ENCODE data around the gene ATAD3C. TPM values are rescaled to one million over a fixed set of nuclear protein-coding genes. Genes with fewer than 3 reads are reported as not detected.
"Not testable (repeated sequence)": the region's sequence is repeated elsewhere in the genome, so short reads cannot be mapped to it uniquely, and the experiment has no call there.

Gene ATAD3C
- total RNA-seq, 1 donor from 2014 or later: 2.8 TPM

DNA sequence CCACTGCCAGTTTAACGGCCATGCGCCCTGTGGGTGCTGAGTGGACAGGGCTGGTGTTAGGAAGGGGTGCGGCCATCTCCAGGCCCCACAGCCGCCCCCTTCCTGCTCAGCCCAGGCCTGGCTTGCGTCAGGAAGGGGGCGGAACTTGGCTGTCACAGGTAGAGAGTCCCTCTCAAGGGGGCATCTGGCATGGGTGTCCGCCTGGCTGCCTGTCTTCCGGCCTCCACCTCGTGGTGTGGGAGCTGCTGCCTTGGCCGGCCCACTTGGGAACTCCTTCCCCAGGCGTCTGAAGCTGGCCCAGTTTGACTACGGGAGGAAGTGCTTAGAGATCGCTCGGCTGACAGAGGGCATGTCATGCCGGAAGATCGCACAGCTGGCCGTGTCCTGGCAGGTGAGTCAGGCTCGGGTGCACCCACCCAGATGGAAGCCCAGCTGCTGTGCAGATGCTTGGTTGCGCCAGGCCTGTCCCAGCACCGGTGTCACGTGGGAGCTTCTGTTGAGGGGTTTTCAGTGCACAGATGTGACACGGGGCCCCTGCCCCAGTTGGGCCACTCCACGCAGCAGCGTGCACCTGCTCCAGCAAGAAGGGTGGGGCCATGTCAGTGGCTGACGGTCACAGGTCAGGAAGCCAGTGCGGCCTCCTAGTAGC is 13.0 kb downstream of the ATAD3C start:
- Histone ChIP-seq H3K4me1 (peaks cover 22% of the 10 kb centered on the region), H3K27me3 (ENCODE audit: low read depth) (peaks cover 14% of the 10 kb centered on the region), H3K9me3 (replicated peaks) (no peaks in the 10 kb centered on the region), H3K4me3 (peak overlapping the region; percentile 14), H3K36me3 (no peaks in the 10 kb centered on the region), H3K27ac (replicated peaks) (peak overlapping the region; percentile 57)
- TF ChIP-seq CTCF (IDR thresholded peaks at IDR 0.05; ENCODE audit: borderline replicate concordance): no peak
- peak; percentile 32 for DNase-seq
- intact Hi-C loops (cut with micrococcal nuclease): no loop called here

GRCh38 chr1:1463312-1463711 is 13.8 kb downstream of the ATAD3C start:
- TF ChIP-seq CTCF (IDR thresholded peaks at IDR 0.05; ENCODE audit: borderline replicate concordance): no peak
- Histone ChIP-seq H3K4me3 (no peak overlapping the region), H3K9me3 (replicated peaks) (no peaks in the 10 kb centered on the region), H3K27me3 (ENCODE audit: low read depth) (peaks cover 14% of the 10 kb centered on the region), H3K27ac (replicated peaks) (no peak overlapping the region), H3K36me3 (no peaks in the 10 kb centered on the region), H3K4me1 (peaks cover 22% of the 10 kb centered on the region)
- DNase-seq: no peak
- intact Hi-C loops (cut with micrococcal nuclease): no loop called here

DNA sequence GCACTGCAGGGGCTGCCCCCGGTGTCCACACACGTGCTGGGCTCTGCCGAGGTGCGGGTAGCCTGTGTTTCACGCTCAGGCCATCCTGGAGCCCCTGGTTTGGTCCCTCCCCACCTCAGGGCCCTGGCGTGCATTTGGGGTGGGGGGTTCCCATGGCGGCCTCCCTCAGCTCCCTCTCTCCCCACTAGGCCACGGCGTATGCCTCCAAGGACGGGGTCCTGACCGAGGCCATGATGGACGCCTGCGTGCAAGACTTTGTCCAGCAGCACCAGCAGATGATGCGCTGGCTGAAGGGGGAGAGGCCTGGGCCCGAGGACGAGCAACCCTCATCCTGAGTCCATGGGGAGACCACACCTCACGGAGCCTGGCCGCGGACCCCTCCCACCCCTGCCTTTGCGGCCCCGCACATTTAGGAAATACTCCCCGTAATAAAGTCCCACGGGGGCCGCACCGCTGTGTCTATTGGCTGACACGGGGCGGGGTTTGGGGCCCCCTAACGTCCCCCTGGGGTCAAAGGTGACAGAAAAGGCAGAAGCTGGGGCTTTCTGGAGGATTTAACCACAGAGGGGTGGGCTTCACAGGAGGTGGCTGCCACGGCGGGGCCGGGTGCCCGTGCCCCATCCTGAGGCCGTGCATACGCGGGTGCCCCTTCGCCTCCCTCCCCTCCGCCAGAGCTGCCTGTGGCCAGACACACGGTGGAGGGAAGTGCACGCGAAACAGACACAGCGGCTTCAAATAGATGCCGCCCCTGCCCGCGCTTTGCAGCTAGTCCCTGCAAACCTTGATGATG is 18.9 kb downstream of the ATAD3C start:
- H3K27me3 ChIP-seq (ENCODE audit: low read depth); H3K36me3 ChIP-seq; DNase-seq; H3K27ac ChIP-seq (replicated peaks); H3K4me3 ChIP-seq; intact Hi-C loops (cut with micrococcal nuclease); H3K9me3 ChIP-seq (replicated peaks): not testable (repeated sequence)
- H3K4me1 ChIP-seq: peaks cover 23% of the 10 kb centered on the region

DNA sequence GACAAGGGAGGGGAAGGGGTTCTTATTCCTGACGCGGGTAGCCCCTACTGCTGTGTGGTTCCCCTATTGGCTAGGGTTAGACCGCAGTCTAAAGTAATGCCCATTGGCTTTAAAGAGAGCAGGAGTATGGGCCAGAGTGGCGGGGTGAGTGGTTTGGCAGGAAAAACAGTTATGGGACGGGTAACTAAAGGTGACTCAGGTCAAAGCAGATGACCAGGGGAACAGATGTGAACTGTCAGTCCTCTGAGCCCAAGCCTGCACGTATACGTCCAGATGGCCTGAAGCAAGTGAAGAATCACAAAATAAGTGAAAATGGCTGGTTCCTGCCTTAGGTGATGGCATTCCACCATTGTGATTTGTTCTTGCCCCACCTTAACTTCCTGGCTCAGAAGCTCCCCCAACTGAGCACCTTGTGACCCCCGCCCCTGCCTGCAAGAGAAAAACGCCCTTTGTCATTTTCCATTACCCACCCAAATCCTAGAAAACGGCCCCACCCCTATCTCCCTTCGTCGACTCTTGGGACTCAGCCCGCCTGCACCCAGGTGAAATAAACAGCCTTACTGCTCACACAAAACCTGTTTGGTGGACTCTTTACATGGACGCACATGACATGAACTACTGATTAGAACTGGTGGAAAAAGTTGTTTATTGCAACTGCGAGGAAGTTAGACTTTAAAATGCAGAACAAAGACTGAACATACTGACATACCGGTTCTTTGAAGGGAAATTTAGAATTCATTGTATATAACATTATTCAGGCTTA is 21.3 kb downstream of the ATAD3C start:
- Histone ChIP-seq H3K9me3 (replicated peaks) (no peaks in the 10 kb centered on the region), H3K36me3 (no peaks in the 10 kb centered on the region), H3K27me3 (ENCODE audit: low read depth) (no peaks in the 10 kb centered on the region), H3K27ac (replicated peaks) (peak overlapping the region; percentile 89), H3K4me3 (peak overlapping the region; percentile 75), H3K4me1 (peaks cover 33% of the 10 kb centered on the region)
- no peak for TF ChIP-seq CTCF (IDR thresholded peaks at IDR 0.05; ENCODE audit: borderline replicate concordance)
- DNase-seq: no peak
- intact Hi-C loops (cut with micrococcal nuclease): no loop called here

DNA sequence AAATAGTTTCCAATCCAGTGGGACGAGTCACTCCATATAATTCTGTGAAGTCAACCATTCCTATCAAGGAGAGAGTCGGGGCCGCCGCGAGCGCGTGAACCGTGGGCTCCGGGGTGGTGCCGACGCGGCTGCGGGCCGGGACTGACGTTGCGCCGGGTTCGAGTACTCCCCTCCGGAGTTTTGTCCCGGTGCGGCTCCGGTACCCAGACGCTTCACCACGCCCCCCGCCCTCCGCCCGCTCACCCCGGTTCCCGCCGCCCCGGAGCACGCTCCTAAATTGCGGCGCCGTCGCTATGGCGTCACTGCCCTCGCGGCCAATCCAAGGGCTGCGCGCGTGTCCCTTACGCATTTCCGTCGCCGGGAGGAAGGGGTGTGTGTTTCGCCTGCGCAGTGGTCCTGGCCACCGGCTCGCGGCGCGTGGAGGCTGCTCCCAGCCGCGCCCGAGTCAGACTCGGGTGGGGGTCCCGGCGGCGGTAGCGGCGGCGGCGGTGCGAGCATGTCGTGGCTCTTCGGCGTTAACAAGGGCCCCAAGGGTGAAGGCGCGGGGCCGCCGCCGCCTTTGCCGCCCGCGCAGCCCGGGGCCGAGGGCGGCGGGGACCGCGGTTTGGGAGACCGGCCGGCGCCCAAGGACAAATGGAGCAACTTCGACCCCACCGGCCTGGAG is 22.0 kb downstream of the ATAD3C start, which contains the start of gene ATAD3B:
Gene ATAD3B, plus strand, starts transcription at position 377 of the 664 bp plus-strand sequence. Its CDS starts 120 bp downstream, at position 497.
- H3K36me3 ChIP-seq: peaks cover 1% of the 10 kb centered on the region
- H3K27ac ChIP-seq (replicated peaks): peak within 1 kb of the TSS; percentile 89
- intact Hi-C loops (cut with micrococcal nuclease): no loop called here
- peaks cover 33% of the 10 kb centered on the region for H3K4me1 ChIP-seq
- no peak for TF ChIP-seq CTCF (IDR thresholded peaks at IDR 0.05; ENCODE audit: borderline replicate concordance)
- peak; percentile 96 for DNase-seq
- H3K4me3 ChIP-seq: peak within 1 kb of the TSS; percentile 75
- H3K27me3 ChIP-seq (ENCODE audit: low read depth): no peaks in the 10 kb centered on the region
- no peaks in the 10 kb centered on the region for H3K9me3 ChIP-seq (replicated peaks)

DNA sequence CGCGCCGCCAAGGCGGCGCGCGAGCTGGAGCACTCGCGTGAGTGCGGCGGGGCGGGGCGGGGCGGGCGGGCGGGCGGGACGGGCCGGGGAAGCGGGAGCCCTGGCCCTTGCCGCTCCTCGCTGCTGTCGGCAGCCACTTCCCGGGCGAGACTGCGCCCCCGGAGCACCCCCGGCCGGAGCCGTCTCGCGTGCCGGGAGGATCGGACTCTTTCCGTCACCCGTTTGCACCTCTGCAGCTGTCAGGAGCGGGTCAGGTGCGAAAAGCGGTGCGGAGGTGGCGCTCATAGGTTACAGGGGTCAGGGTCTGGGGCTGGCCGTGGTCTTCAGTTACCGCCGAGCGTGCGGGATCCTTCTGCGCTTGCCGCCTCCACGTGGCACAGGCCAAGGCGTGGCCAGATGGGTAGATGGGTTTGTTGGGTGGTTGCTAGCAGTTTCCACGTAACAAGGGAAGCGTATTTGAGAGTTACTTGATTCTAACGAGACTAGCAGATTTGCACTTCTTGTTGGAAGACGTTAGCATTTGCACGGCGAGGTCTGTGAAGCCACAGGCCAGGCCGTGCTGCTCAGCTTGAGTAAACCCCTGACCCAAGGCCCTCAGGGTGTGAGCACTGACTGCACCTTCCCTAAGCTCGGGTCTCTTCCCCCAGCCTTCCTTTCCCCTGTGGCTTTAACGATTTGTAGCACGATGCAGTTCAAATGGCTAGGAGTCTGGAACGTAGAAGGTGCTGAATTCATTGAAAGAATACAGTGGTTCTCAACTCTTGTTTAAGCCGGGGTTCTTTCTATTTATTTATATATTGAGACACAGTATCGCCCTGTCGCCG is 22.8 kb downstream of the ATAD3C start:
- intact Hi-C loops (cut with micrococcal nuclease); DNase-seq; H3K36me3 ChIP-seq; H3K9me3 ChIP-seq (replicated peaks); H3K27me3 ChIP-seq (ENCODE audit: low read depth): not testable (repeated sequence)
- Histone ChIP-seq H3K4me3 (peak overlapping the region; percentile 75), H3K27ac (replicated peaks) (peak overlapping the region; percentile 89), H3K4me1 (peaks cover 33% of the 10 kb centered on the region)

GRCh38 chr1:1476011-1476410 is 26.5 kb downstream of the ATAD3C start:
- DNase-seq; intact Hi-C loops (cut with micrococcal nuclease); H3K27ac ChIP-seq (replicated peaks); H3K27me3 ChIP-seq (ENCODE audit: low read depth); H3K9me3 ChIP-seq (replicated peaks); H3K4me3 ChIP-seq: not testable (repeated sequence)
- Histone ChIP-seq H3K4me1 (peaks cover 27% of the 10 kb centered on the region), H3K36me3 (peaks cover 36% of the 10 kb centered on the region)
